Ectodermal cell (in vitro differentiated cells): ENCODE measurements around the gene ELOVL1.
A peak's percentile ranks its signal among the peaks of the same experiment; 100 is the strongest.

Experiments used
- H3K27ac ChIP-seq: 2 replicates; pipeline ENCODE4 v1.7.0; 2013; ENCODE audit warnings: mild to moderate bottlenecking, low read depth, low read length; ENCODE audit not compliant: insufficient read depth, poor library complexity, severe bottlenecking
- H3K27me3 ChIP-seq: 2 replicates; pipeline ENCODE4 v1.7.0; 2013; ENCODE audit warnings: mild to moderate bottlenecking, low read length; ENCODE audit not compliant: insufficient read depth, control insufficient read depth, poor library complexity, severe bottlenecking
- H3K36me3 ChIP-seq: one replicate; pipeline ENCODE4 v1.7.0; 2013; ENCODE audit warnings: low read length; ENCODE audit not compliant: control insufficient read depth, insufficient read depth
- H3K4me1 ChIP-seq: one replicate; pipeline ENCODE4 v1.7.0; 2013; ENCODE audit warnings: low read length; ENCODE audit not compliant: control insufficient read depth, insufficient read depth
- H3K4me3 ChIP-seq: 2 replicates; pipeline ENCODE4 v1.7.0; 2013; ENCODE audit warnings: low read depth, low read length, control low read depth; ENCODE audit not compliant: insufficient read depth
- H3K9me3 ChIP-seq: 2 replicates; pipeline ENCODE4 v1.7.0; 2013; ENCODE audit warnings: mild to moderate bottlenecking, low read length, moderate library complexity; ENCODE audit not compliant: control insufficient read depth
- WGBS, 2 experiments: methylation state at CpG; one replicate each; pipeline ENCODE4 v1.1.7; 2013; ENCODE audit warnings: missing lambda C conversion rate in 2 of 2; 5-methylcytosine and 5-hydroxymethylcytosine counted together

ELOVL1 gene

DNA sequence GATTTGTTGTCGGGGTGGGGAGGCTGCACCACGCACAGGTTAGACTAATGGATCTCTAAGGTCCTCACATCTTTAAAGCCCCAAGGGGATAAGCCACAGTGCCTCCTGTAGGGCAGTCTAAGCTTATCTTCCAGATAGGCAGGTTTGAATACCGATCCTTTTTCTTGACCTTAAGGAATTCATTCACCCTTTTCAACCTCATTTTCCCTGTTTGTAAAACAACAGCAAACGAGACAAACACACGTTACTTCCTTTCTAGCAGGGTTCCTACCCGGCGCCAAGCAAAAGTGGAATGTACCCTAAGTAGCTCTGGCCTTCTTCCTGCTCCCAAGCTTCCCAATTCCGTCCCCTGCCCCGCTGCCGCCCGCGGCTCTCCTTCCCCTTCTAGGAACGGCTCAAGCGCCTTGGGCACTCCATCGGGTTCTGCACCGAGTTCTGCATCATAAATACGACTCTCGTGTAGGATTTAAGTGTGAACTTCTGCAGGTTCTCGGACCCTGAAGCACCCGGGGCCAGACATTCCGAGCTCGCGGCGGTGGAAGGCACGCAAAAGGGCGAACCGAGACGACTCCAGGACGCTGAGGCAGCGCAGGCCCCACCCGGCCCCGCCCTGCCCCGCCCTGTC lies 9.6 kb downstream of the ELOVL1 start:
- H3K27ac ChIP-seq = peak overlapping the region; percentile 97
- peaks cover 13% of the 10 kb centered on the region for H3K4me1 ChIP-seq
- H3K9me3 ChIP-seq = no peaks in the 10 kb centered on the region
- H3K4me3 ChIP-seq = peak overlapping the region; percentile 87
- no peaks in the 10 kb centered on the region for H3K27me3 ChIP-seq
- H3K36me3 ChIP-seq = peaks cover 18% of the 10 kb centered on the region
- 1% methylated on average over 33 of the region's 33 CpGs for WGBS, 2 experiments

DNA sequence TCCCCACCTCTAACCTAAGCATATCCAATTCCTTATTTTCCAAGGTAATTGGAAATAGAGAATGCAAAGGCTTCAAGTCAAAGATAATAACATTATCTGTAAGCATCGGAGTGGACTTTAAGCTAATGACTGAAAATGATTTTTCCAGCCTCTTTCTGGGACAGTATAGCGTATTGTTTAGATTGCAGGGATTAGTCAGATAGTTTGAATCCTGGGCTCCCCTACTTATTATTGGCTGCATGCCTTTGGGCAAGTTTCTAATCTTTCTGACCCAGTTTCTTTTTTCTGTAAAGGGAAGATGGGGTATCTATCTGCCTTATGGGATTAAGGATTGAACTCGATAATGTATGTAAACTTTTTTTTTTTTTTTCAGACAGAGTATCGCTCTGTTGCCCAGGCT lies 10.6 kb downstream of the ELOVL1 start:
- peaks cover 17% of the 10 kb centered on the region for H3K36me3 ChIP-seq
- 91 to 92% methylated on average over 4 of the region's 4 CpGs for WGBS, 2 experiments
- H3K27ac ChIP-seq = no peak overlapping the region
- no peaks in the 10 kb centered on the region for H3K9me3 ChIP-seq
- H3K27me3 ChIP-seq = no peaks in the 10 kb centered on the region
- H3K4me1 ChIP-seq = peaks cover 20% of the 10 kb centered on the region
- H3K4me3 ChIP-seq = no peak overlapping the region

DNA sequence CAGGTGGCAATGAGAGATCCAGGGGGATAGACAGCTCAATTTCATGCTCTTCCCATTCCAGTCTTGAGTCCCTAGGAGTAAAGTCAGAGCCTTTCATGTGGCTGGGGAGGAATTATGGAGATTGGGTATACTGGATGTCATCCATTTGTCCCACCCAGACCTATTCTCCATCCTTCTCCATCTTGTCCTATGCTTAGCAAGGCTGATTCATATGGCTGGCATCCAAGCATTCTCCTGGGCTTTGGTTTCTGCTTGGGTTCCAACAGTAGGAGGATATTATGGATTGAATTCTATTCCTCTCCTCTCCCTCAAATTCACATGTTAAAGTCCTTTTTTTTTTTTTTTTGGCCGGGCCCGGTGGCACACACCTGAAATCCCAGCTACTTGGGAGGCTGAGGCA lies 12.9 kb downstream of the ELOVL1 start:
- peaks cover 19% of the 10 kb centered on the region for H3K4me1 ChIP-seq
- no peaks in the 10 kb centered on the region for H3K27me3 ChIP-seq
- peaks cover under 1% of the 10 kb centered on the region for H3K36me3 ChIP-seq
- H3K27ac ChIP-seq = no peak overlapping the region
- H3K9me3 ChIP-seq = no peaks in the 10 kb centered on the region
- 77% methylated on average over 2 of the region's 2 CpGs; no CpG with 5 or more reads in 1 of the 2 experiments for WGBS, 2 experiments
- no peak overlapping the region for H3K4me3 ChIP-seq

DNA sequence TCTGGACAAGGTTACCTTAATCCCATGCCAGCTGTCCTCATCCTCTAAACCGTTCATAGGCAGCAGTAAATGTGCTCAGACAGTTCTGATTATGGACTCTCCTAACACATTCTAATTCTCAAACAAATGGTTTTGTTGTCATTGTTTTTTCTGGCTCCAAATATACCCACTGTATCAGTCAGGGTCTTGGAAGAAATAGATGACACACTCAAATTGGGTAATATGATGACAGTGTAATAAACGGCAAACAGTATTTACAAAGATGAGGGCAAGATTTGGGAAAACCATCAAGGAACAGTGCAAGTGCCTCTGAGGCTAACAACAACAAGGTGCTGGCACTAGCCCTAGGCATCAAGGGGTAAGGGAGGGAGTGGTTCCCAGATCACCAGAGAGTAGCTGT lies 13.3 kb downstream of the ELOVL1 start:
- H3K27me3 ChIP-seq = no peaks in the 10 kb centered on the region
- no peaks in the 10 kb centered on the region for H3K9me3 ChIP-seq
- H3K36me3 ChIP-seq = no peaks in the 10 kb centered on the region
- no peak overlapping the region for H3K4me3 ChIP-seq
- H3K4me1 ChIP-seq = peaks cover 18% of the 10 kb centered on the region
- H3K27ac ChIP-seq = no peak overlapping the region
- 70 to 80% methylated on average over 2 of the region's 2 CpGs for WGBS, 2 experiments

DNA sequence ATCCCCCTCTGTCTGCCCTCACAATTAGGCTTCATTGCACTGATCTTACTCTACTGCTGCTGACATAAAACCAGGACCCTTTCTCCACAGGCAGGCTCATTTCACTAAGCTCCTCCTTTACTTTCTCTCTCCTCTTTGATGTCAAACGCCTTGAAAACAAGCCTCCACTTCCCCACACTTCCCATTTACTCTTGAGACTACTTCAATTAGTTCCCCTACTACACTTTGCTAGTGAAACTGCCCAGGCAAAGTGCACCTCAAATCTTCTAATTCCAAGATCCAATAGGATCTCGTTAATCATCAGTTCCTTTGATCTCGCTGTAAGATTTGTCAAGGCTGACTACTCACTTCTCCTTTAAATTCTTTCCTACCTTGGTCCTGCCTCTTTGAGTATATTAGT lies 14.9 kb downstream of the ELOVL1 start:
- 64 to 76% methylated on average over 3 of the region's 3 CpGs for WGBS, 2 experiments
- peaks cover 18% of the 10 kb centered on the region for H3K4me1 ChIP-seq
- no peaks in the 10 kb centered on the region for H3K9me3 ChIP-seq
- H3K36me3 ChIP-seq = no peaks in the 10 kb centered on the region
- H3K27me3 ChIP-seq = no peaks in the 10 kb centered on the region
- no peak overlapping the region for H3K4me3 ChIP-seq
- H3K27ac ChIP-seq = no peak overlapping the region

DNA sequence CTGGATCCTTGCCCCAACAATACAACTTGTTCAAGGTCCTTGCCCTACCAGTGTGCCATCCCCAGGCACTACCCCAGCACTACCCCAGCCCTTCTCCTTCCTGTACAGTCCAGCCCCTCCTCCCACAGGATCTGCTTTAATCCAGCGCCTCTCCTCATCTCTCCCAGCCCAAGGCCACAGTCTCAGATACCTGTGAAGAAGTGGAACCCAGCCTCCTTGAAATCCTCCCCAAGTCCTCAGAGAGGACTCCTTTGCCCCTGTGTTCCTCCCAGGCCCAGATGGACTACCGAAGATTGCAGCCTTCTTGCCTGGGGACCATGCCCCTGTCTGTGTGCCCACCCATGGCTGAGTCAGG lies 15.5 kb downstream of the ELOVL1 start:
- Histone ChIP-seq H3K27ac (no peak overlapping the region), H3K9me3 (no peaks in the 10 kb centered on the region)
- 85 to 93% methylated on average over 2 of the region's 2 CpGs for WGBS, 2 experiments

DNA sequence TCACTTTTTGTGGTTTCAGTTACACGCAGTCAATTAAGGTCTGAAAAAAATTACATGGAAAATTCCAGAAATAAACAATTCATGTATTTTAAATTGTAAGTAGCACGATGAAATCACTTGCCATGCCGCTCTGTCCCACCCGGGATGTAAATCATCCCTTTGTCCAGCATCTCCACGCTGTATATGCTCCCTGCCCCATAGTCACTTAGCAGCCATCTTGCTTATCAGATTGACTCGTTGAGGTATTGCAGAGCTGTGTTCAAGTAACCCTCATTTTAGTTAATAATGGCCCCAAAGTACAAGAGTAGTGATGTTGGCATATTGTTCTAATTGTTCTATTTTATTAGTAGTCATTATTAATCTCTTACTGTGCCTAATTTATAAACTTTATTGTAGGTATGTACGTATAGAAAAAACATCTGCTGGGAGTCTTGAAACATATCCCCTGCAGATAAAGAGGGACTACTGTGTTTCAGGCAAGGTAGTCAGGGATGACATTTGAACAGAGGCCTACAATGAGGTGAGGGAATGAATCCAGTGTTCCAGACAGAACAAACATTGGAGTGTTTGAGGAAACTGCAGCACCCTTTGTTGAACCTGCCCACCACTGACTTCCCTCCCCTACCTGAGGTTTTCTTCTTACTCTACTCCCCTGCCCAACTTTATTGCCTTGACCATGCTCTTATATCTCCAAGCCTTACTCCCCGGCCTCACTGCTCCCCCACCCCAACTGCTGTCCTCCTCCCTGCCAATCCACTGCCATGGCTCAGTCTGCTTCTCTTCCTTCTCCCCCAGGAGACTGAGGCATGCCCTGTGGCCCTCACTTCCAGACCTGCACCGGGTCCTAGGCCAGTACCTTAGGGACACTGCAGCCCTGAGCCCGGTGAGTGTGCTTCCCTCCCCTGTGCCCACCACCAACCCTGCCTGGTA lies 16.1 kb downstream of the ELOVL1 start:
- H3K4me1 ChIP-seq = peaks cover 21% of the 10 kb centered on the region
- H3K4me3 ChIP-seq = no peak overlapping the region
- WGBS, 2 experiments = 94 to 95% methylated on average over 9 to 10 of the region's 10 CpGs
- no peaks in the 10 kb centered on the region for H3K27me3 ChIP-seq
- H3K9me3 ChIP-seq = no peaks in the 10 kb centered on the region
- H3K36me3 ChIP-seq = no peaks in the 10 kb centered on the region
- H3K27ac ChIP-seq = no peak overlapping the region

More for the DNA sequence above, 15.5 kb downstream of the ELOVL1 start:
- no peak overlapping the region for H3K4me3 ChIP-seq
- no peaks in the 10 kb centered on the region for H3K27me3 ChIP-seq
- peaks cover 18% of the 10 kb centered on the region for H3K4me1 ChIP-seq
- H3K36me3 ChIP-seq = no peaks in the 10 kb centered on the region

DNA sequence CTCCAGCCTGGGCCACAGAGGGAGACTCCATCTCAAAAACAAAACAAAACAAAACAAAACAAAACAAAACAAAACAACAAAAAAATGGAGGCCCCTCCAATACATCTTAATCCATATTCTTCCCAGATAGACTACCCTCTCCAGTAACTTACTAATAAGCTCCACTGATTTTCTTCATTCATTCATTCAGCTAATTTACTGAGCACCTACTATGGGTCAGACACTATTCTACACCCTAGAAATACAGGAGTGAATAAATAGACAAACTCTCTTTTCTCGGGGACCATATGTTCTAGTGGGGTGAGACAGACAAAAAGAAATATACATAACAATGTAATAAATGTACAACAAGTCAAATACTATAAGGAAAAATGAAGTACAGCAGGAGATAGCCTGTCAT lies 16.8 kb downstream of the ELOVL1 start:
- Histone ChIP-seq H3K27me3 (no peaks in the 10 kb centered on the region), H3K9me3 (no peaks in the 10 kb centered on the region), H3K36me3 (no peaks in the 10 kb centered on the region), H3K27ac (no peak overlapping the region), H3K4me3 (no peak overlapping the region), H3K4me1 (peaks cover 25% of the 10 kb centered on the region)
- no CpG with 5 or more reads among the region's 1 CpG for WGBS, 2 experiments

DNA sequence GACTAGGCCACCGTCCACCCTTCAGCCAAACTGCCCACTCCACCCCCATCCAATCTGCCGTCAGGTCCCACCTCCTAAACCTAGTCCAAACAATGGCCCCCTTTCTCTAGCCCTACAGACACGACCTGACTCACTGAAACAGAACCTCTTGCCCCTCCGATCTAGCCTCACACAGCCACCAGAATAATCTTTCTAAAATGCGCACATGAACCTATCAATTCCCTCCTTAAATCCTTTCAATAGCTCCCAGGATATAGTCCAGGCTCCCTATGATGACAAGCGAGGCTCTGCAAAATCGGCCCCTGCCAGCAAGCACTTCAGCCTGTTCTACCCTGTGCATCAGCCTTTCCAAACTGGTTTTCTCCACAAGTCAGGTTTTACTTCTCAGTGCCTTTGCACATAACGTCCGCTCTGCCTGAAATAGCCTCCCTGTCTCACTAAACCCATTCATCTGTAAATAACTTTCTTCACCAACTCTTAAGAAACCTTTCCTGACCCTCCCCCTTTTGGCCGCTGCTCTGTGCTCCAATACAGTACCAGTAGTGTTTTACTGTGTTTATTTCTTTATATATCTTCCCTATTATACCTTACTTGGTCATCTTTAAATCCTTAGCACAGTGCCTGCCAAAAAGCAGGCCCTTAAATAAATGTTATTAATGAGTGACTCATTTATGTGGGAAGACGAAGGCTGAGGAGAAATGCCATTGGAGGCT lies 18.1 kb downstream of the ELOVL1 start:
- 30 to 31% methylated on average over 10 of the region's 11 CpGs for WGBS, 2 experiments
- Histone ChIP-seq H3K36me3 (no peaks in the 10 kb centered on the region), H3K9me3 (no peaks in the 10 kb centered on the region), H3K4me1 (peaks cover 25% of the 10 kb centered on the region), H3K27ac (peak overlapping the region; percentile 96), H3K27me3 (no peaks in the 10 kb centered on the region), H3K4me3 (peak overlapping the region; percentile 39)
